ENCODE measurements around the gene PARVA. TPM values are rescaled to one million over a fixed set of nuclear protein-coding genes. Genes with fewer than 3 reads are reported as not detected.

The PARVA gene
- total and polyA plus RNA-seq, 9 of the 15 experiments (the other 6 are each of a cell fraction or from before 2014, with no cell fraction given), result 0.11 TPM; not detected in 8

DNA sequence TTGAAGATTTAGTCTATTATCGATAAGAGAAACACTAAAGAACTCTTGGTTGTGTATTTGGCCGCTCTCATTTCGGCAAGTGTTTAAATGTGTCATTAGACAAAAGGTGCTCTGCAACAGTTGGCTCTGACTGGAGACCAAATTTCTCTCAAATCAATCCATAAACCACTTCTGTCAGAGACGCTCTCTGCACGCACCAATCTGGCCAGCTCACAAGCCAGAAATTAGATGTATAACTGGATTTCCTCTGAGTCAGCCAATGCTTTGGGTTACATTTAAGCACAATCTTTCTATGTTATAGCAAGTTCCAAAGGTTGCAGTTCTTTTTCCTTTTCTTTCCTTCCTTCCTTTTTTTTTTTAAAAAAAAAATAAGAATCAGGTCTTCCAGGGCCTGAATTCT lies 17.6 kb upstream of the PARVA start:
- no peak for FAIRE-seq
- POLR2A ChIA-PET, result interaction anchor here (1.1 kb wide), 1 partner anchor 11 kb away, joined by 3 read pairs; no protein-coding TSS in a partner anchor
- H3K4me1 ChIP-seq (replicated peaks in 1 of 2; ENCODE audit: control insufficient read depth in 2 of 2, insufficient read depth in 2 of 2, low read length in 2 of 2), result no peaks in the 10 kb centered on the region

GRCh38 chr11:12361682-12362081 lies 15.7 kb upstream of the PARVA start:
- in situ Hi-C loops (cut with MboI) (no loop called here), intact Hi-C loops (cut with micrococcal nuclease) (no loop called here)
- no peaks in the 10 kb centered on the region for H3K9me3 ChIP-seq (replicated peaks; ENCODE audit: control insufficient read depth, insufficient read depth, low read depth, low read length)
- ATAC-seq (no peak), FAIRE-seq (no peak), DNase-seq (ENCODE audit: extremely low read depth in 1 of 4, low spot score in 3 of 4) (no peak)
- no peak overlapping the region for H3K9ac ChIP-seq (ENCODE audit: insufficient read depth in 1 of 2, low read depth in 2 of 2, low read length in 2 of 2)
- POLR2A ChIA-PET, result interaction anchor here (1.0 to 1.2 kb wide), 3 partner anchors 12 to 20 kb away, joined by 3 to 4 read pairs (median 3); no protein-coding TSS in a partner anchor
- WGBS (ENCODE audit: insufficient coverage, low coverage, missing lambda C conversion rate), result 0% methylated on average over 3 of the region's 3 CpGs
- H3K27me3 ChIP-seq (ENCODE audit: control insufficient read depth in 2 of 2, insufficient read depth in 2 of 2, low read length in 2 of 2), result peaks cover 0 to 5% of the 10 kb centered on the region in 2 experiments; a peak in 1 of 5 replicates
- H3K9me1 ChIP-seq (ENCODE audit: control insufficient read depth, insufficient read depth, low read length), result no peaks in the 10 kb centered on the region
- H3K27ac ChIP-seq (ENCODE audit: extremely low read depth, low read depth, low read length), result no peak overlapping the region
- no peaks in the 10 kb centered on the region for H3K36me3 ChIP-seq (ENCODE audit: control insufficient read depth, insufficient read depth, low read length)
- no peak overlapping the region for H2AFZ ChIP-seq (ENCODE audit: low read depth, low read length)
- H3K4me3 ChIP-seq, result no peak overlapping the region
- TF ChIP-seq KLF16 (IDR thresholded peaks at IDR 0.05), result no peak
- TF ChIP-seq SMARCE1 (IDR thresholded peaks at IDR 0.05), result no peak
- TF ChIP-seq ZNF165 (CRISPR knock-in tag; IDR thresholded peaks at IDR 0.05; ENCODE audit: borderline replicate concordance), result no peak
- TF ChIP-seq, protein P1, sequence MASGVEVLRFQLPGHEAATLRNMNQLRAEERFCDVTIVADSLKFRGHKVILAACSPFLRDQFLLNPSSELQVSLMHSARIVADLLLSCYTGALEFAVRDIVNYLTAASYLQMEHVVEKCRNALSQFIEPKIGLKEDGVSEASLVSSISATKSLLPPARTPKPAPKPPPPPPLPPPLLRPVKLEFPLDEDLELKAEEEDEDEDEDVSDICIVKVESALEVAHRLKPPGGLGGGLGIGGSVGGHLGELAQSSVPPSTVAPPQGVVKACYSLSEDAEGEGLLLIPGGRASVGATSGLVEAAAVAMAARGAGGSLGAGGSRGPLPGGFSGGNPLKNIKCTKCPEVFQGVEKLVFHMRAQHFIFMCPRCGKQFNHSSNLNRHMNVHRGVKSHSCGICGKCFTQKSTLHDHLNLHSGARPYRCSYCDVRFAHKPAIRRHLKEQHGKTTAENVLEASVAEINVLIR (CRISPR knock-in tag; IDR thresholded peaks at IDR 0.05), result no peak
- TF ChIP-seq RFX5 (IDR thresholded peaks at IDR 0.05; ENCODE audit: low read depth, low read length), result no peak
- TF ChIP-seq POLR2G (IDR thresholded peaks at IDR 0.05; ENCODE audit: low read depth, low read length), result no peak
- no peaks in the 10 kb centered on the region for H3K79me2 ChIP-seq (ENCODE audit: control insufficient read depth, insufficient read depth, low read length)
- peaks cover 0 to 2% of the 10 kb centered on the region in 2 experiments; a peak in 3 of 5 replicates for H3K4me1 ChIP-seq (replicated peaks in 1 of 2; ENCODE audit: control insufficient read depth in 2 of 2, insufficient read depth in 2 of 2, low read length in 2 of 2)
- CTCF ChIA-PET (ENCODE audit: low intra/inter-chr PET ratio), result interaction anchor here (0.6 kb wide), 1 partner anchor 603 kb away, joined by 3 read pairs; no protein-coding TSS in a partner anchor
- H4K20me1 ChIP-seq (replicated peaks; ENCODE audit: control insufficient read depth, insufficient read depth, low read length), result no peaks in the 10 kb centered on the region
- no peak overlapping the region for H3K4me2 ChIP-seq (ENCODE audit: insufficient read depth, low read length)
- no TSS peak for BruUV-seq (replicated peaks)

More for the DNA sequence above, 17.6 kb upstream of the PARVA start:
- in situ Hi-C loops (cut with MboI), result no loop called here
- no peak overlapping the region for H2AFZ ChIP-seq (ENCODE audit: low read depth, low read length)
- no peaks in the 10 kb centered on the region for H4K20me1 ChIP-seq (replicated peaks; ENCODE audit: control insufficient read depth, insufficient read depth, low read length)
- DNase-seq (ENCODE audit: extremely low read depth in 1 of 4, low spot score in 3 of 4) (no peak), ATAC-seq (no peak)
- H3K36me3 ChIP-seq (ENCODE audit: control insufficient read depth, insufficient read depth, low read length), result no peaks in the 10 kb centered on the region
- H3K79me2 ChIP-seq (ENCODE audit: control insufficient read depth, insufficient read depth, low read length), result no peaks in the 10 kb centered on the region
- peaks cover 5 to 9% of the 10 kb centered on the region in 2 experiments; a peak in 3 of 5 replicates for H3K27me3 ChIP-seq (ENCODE audit: control insufficient read depth in 2 of 2, insufficient read depth in 2 of 2, low read length in 2 of 2)
- BruUV-seq (replicated peaks), result no TSS peak
- H3K27ac ChIP-seq (ENCODE audit: extremely low read depth, low read depth, low read length), result no peak overlapping the region
- intact Hi-C loops (cut with micrococcal nuclease), result loop anchor here (10.0 kb wide), 1 partner anchor 45 kb away; no protein-coding TSS in a partner anchor
- H3K9ac ChIP-seq (ENCODE audit: insufficient read depth in 1 of 2, low read depth in 2 of 2, low read length in 2 of 2), result no peak overlapping the region
- CTCF ChIA-PET (ENCODE audit: low intra/inter-chr PET ratio), result interaction anchor here (0.6 kb wide), 1 partner anchor 142 kb away, joined by 3 read pairs; no protein-coding TSS in a partner anchor
- H3K9me3 ChIP-seq (replicated peaks; ENCODE audit: control insufficient read depth, insufficient read depth, low read depth, low read length), result no peaks in the 10 kb centered on the region
- no peak overlapping the region for H3K4me2 ChIP-seq (ENCODE audit: insufficient read depth, low read length)
- no peak for TF ChIP-seq KDM4B (IDR thresholded peaks at IDR 0.05; ENCODE audit: borderline replicate concordance in 2 of 2, low read depth in 1 of 2)
- no peak for TF ChIP-seq HDAC2 (IDR thresholded peaks at IDR 0.05)
- H3K9me1 ChIP-seq (ENCODE audit: control insufficient read depth, insufficient read depth, low read length), result no peaks in the 10 kb centered on the region
- no peak overlapping the region for H3K4me3 ChIP-seq
- WGBS (ENCODE audit: insufficient coverage, low coverage, missing lambda C conversion rate), result 24% methylated on average over 5 of the region's 5 CpGs

All from K562 (cell line).